ENCODE data around the gene FAM43A.

Gene FAM43A

GRCh38 chr3:194676471-194676870 is 9.2 kb upstream of the FAM43A start:
- Histone ChIP-seq H3K4me2 (ENCODE audit: low read length) (no peak overlapping the region), H3K9me2 (replicated peaks; ENCODE audit: control insufficient read depth, low read length) (no peaks in the 10 kb centered on the region), H3K4me1 (ENCODE audit: control insufficient read depth, low read length) (peaks cover 6% of the 10 kb centered on the region), H3K27me3 (ENCODE audit: control insufficient read depth, low read length) (peaks cover 7% of the 10 kb centered on the region; the same call in 1 of the 2 replicates), H3K27ac (ENCODE audit: low read depth, low read length) (no peak overlapping the region), H3K79me2 (ENCODE audit: control insufficient read depth, low read length) (peaks cover 7% of the 10 kb centered on the region), H3K4me3 (ENCODE audit: low read length) (no peak overlapping the region), H3K36me3 (ENCODE audit: control insufficient read depth, low read length) (peaks cover 3% of the 10 kb centered on the region; the same call in 1 of the 2 replicates), H3K9me3 (ENCODE audit: control insufficient read depth, insufficient read depth, low read length) (no peaks in the 10 kb centered on the region), H4K20me1 (ENCODE audit: control insufficient read depth, insufficient read depth, low read depth, low read length) (no peaks in the 10 kb centered on the region), H3F3A (ENCODE audit: control insufficient read depth, insufficient read depth) (no peaks in the 10 kb centered on the region)
- TF ChIP-seq, protein P1, sequence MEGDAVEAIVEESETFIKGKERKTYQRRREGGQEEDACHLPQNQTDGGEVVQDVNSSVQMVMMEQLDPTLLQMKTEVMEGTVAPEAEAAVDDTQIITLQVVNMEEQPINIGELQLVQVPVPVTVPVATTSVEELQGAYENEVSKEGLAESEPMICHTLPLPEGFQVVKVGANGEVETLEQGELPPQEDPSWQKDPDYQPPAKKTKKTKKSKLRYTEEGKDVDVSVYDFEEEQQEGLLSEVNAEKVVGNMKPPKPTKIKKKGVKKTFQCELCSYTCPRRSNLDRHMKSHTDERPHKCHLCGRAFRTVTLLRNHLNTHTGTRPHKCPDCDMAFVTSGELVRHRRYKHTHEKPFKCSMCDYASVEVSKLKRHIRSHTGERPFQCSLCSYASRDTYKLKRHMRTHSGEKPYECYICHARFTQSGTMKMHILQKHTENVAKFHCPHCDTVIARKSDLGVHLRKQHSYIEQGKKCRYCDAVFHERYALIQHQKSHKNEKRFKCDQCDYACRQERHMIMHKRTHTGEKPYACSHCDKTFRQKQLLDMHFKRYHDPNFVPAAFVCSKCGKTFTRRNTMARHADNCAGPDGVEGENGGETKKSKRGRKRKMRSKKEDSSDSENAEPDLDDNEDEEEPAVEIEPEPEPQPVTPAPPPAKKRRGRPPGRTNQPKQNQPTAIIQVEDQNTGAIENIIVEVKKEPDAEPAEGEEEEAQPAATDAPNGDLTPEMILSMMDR (IDR thresholded peaks at IDR 0.05; ENCODE audit: low read depth, low read length, poor library complexity, severe bottlenecking): no peak
- no peak for TF ChIP-seq EZH2phosphoT487 (IDR thresholded peaks at IDR 0.05; ENCODE audit: borderline replicate concordance, low read length)

GRCh38 chr3:194680888-194681615 is 4.6 kb upstream of the FAM43A start:
- peaks cover 2% of the 10 kb centered on the region for H3K79me2 ChIP-seq (ENCODE audit: control insufficient read depth, low read length)
- no peaks in the 10 kb centered on the region for H4K20me1 ChIP-seq (ENCODE audit: control insufficient read depth, insufficient read depth, low read depth, low read length)
- peaks cover 20% of the 10 kb centered on the region for H3K4me1 ChIP-seq (ENCODE audit: control insufficient read depth, low read length)
- H3K27ac ChIP-seq (ENCODE audit: low read depth, low read length): no peak overlapping the region
- no peaks in the 10 kb centered on the region for H3K9me3 ChIP-seq (ENCODE audit: control insufficient read depth, insufficient read depth, low read length)
- H3K4me2 ChIP-seq (ENCODE audit: low read length): no peak overlapping the region
- no peak for TF ChIP-seq EZH2phosphoT487 (IDR thresholded peaks at IDR 0.05; ENCODE audit: borderline replicate concordance, low read length)
- TF ChIP-seq, protein P1 (IDR thresholded peaks at IDR 0.05; ENCODE audit: low read depth, low read length, poor library complexity, severe bottlenecking): no peak
- no peak overlapping the region for H3K4me3 ChIP-seq (ENCODE audit: low read length)
- no peaks in the 10 kb centered on the region for H3F3A ChIP-seq (ENCODE audit: control insufficient read depth, insufficient read depth)
- peaks cover 20% of the 10 kb centered on the region for H3K27me3 ChIP-seq (ENCODE audit: control insufficient read depth, low read length)
- no peaks in the 10 kb centered on the region for H3K9me2 ChIP-seq (replicated peaks; ENCODE audit: control insufficient read depth, low read length)
- H3K36me3 ChIP-seq (ENCODE audit: control insufficient read depth, low read length): no peaks in the 10 kb centered on the region

GRCh38 chr3:194682189-194682693 is 3.4 kb upstream of the FAM43A start:
- Histone ChIP-seq H3K9me2 (replicated peaks; ENCODE audit: control insufficient read depth, low read length) (no peaks in the 10 kb centered on the region), H3K4me3 (ENCODE audit: low read length) (no peak overlapping the region), H3K9me3 (ENCODE audit: control insufficient read depth, insufficient read depth, low read length) (no peaks in the 10 kb centered on the region), H3F3A (ENCODE audit: control insufficient read depth, insufficient read depth) (no peaks in the 10 kb centered on the region), H4K20me1 (ENCODE audit: control insufficient read depth, insufficient read depth, low read depth, low read length) (no peaks in the 10 kb centered on the region), H3K4me2 (ENCODE audit: low read length) (no peak overlapping the region), H3K27me3 (ENCODE audit: control insufficient read depth, low read length) (peaks cover 22% of the 10 kb centered on the region), H3K36me3 (ENCODE audit: control insufficient read depth, low read length) (no peaks in the 10 kb centered on the region), H3K79me2 (ENCODE audit: control insufficient read depth, low read length) (peaks cover 11% of the 10 kb centered on the region), H3K27ac (ENCODE audit: low read depth, low read length) (no peak overlapping the region), H3K4me1 (ENCODE audit: control insufficient read depth, low read length) (peaks cover 32% of the 10 kb centered on the region)
- no peak for TF ChIP-seq EZH2phosphoT487 (IDR thresholded peaks at IDR 0.05; ENCODE audit: borderline replicate concordance, low read length)
- TF ChIP-seq, protein P1 (IDR thresholded peaks at IDR 0.05; ENCODE audit: low read depth, low read length, poor library complexity, severe bottlenecking): no peak
